IPS-18a (cell line): ENCODE data around the gene KHK.
A peak's percentile ranks its signal among the peaks of the same experiment; 100 is the strongest.

Experiments
- H3K27ac ChIP-seq: one replicate; pipeline ENCODE4 v1.5.1; 2013; ENCODE audit warnings: low read length
- H3K27me3 ChIP-seq: one replicate; pipeline ENCODE4 v1.6.1; 2013; ENCODE audit warnings: mild to moderate bottlenecking, low read length; ENCODE audit not compliant: control insufficient read depth, insufficient read depth
- H3K36me3 ChIP-seq: one replicate; pipeline ENCODE4 v1.6.1; 2013; ENCODE audit warnings: low read depth, low read length; ENCODE audit not compliant: control insufficient read depth
- H3K4me1 ChIP-seq: one replicate; pipeline ENCODE4 v1.6.1; 2013; ENCODE audit warnings: low read depth, low read length; ENCODE audit not compliant: control insufficient read depth
- H3K4me3 ChIP-seq: one replicate; pipeline ENCODE4 v1.5.1; 2013; ENCODE audit warnings: low read length
- H3K9ac ChIP-seq: one replicate; pipeline ENCODE4 v1.6.1; 2013; ENCODE audit warnings: mild to moderate bottlenecking, low read length, moderate library complexity
- H3K9me3 ChIP-seq: one replicate; pipeline ENCODE4 v1.6.1; 2013; ENCODE audit warnings: low read depth, low read length; ENCODE audit not compliant: control insufficient read depth

The KHK gene

DNA sequence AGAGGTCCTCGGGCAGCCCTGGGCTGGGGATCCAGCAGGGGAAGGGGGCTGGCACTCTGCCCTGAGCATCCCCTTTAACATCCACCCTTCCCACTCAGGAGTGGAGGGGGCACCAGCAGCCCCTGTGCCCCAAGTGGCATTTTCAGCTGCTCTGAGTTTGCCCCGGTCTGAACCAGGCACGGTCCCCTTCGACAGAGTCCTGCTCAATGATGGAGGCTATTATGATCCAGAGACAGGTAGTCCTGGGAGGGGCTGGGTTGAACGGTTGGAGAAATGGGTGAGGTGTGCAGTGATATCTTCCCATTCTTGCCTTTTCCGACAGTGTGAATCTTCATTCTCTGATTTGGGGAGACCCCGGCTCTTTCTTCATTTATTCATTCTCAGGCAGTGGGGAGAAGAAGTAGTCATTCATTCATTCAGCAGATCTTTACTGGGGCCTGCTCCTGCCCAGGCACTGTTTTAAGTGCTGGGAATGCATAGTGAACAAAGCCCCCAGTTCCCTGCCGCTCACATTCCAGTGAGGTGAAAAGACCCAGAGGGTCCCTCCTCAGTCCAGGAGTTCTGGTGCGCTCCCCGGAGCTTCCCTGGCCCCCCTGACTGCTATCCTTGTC lies 1.4 kb upstream of the KHK start:
- no peak overlapping the region for H3K27ac ChIP-seq
- peaks cover 21% of the 10 kb centered on the region for H3K27me3 ChIP-seq
- H3K4me1 ChIP-seq, result peaks cover 7% of the 10 kb centered on the region
- H3K4me3 ChIP-seq, result peak overlapping the region; percentile 69
- H3K9me3 ChIP-seq, result no peaks in the 10 kb centered on the region
- no peak overlapping the region for H3K9ac ChIP-seq
- H3K36me3 ChIP-seq, result no peaks in the 10 kb centered on the region

DNA sequence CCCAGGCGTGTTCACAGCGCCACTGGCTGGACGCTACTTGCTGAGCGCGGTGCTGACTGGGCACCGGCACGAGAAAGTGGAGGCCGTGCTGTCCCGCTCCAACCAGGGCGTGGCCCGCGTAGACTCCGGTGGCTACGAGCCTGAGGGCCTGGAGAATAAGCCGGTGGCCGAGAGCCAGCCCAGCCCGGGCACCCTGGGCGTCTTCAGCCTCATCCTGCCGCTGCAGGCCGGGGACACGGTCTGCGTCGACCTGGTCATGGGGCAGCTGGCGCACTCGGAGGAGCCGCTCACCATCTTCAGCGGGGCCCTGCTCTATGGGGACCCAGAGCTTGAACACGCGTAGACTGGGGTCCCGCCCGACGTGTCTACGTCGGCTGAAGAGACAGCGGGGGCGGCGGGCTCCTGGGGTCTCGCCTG lies 891 bp upstream of the KHK start:
- H3K4me1 ChIP-seq, result peaks cover 7% of the 10 kb centered on the region
- H3K9me3 ChIP-seq, result no peaks in the 10 kb centered on the region
- H3K27ac ChIP-seq, result no peak overlapping the region
- H3K27me3 ChIP-seq, result peaks cover 21% of the 10 kb centered on the region
- peak overlapping the region; percentile 61 for H3K9ac ChIP-seq
- H3K36me3 ChIP-seq, result no peaks in the 10 kb centered on the region
- H3K4me3 ChIP-seq, result peak overlapping the region; percentile 69

DNA sequence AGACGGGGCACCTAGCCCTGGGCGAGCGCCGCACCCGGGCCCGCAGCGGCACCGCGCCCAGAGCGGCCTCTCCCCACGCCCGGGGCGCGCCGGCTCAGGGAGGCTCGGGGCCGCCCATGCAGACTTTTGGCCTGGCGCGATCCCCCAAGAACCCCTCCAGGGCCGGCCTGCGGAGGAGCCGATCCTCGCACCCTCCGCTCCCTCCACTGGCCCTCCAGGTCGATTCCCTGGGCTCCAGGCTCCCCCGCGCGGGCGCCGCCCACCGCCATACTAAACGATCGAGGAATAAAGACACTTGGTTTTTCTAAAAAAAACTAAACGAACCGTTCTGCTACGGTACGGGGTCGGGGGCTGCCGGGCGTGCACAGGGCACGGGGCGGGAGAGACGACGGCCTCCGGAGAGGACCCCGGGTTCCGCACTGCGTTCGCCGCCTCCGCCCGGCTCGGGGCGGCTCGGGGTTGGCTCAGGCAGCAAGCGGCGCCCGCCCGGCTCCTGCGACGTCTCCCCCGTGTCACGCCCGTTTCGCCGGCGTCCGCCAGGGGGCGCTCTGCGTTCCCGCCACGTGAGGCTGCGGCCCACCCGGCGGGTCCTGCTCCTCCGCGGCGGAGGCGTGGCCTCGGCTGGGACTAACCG lies 365 bp upstream of the KHK start:
- no peaks in the 10 kb centered on the region for H3K36me3 ChIP-seq
- H3K27ac ChIP-seq, result no peak overlapping the region
- peak overlapping the region; percentile 69 for H3K4me3 ChIP-seq

DNA sequence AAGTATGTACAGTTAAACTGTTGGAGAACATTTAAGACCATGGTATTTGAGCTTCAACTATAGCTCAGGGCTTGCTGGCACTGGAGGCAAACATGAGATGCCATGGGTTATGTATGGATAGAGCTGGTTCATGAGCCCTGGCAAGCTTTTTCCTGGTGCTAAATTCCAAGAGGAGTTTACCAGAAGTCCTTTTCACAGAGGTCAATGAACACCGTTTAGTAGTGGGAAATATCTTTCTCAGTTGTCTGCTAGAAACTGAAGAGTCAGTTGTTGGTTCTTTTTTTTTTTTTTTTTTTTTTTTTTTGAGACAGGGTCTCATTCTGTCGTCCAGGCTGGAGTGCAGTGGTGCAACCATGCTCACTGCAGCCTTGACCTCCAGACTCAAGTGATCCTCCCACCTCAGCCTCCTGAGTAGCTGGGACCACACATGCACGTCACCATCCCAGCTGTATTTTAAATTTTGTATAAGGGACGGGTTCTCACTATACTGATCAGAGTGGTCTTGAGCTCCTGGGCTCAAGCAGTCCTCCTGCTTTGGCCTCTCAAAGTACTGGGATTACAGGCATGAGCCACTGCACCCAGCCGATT lies 1.3 kb downstream of the KHK start:
- Histone ChIP-seq H3K4me1 (peaks cover 7% of the 10 kb centered on the region), H3K36me3 (no peaks in the 10 kb centered on the region), H3K27ac (no peak overlapping the region), H3K27me3 (peaks cover 21% of the 10 kb centered on the region), H3K4me3 (peak overlapping the region; percentile 83), H3K9ac (no peak overlapping the region), H3K9me3 (no peaks in the 10 kb centered on the region)

More for the DNA sequence above, 365 bp upstream of the KHK start:
- no peaks in the 10 kb centered on the region for H3K9me3 ChIP-seq
- peaks cover 7% of the 10 kb centered on the region for H3K4me1 ChIP-seq
- H3K9ac ChIP-seq, result peak overlapping the region; percentile 61
- H3K27me3 ChIP-seq, result peaks cover 21% of the 10 kb centered on the region

DNA sequence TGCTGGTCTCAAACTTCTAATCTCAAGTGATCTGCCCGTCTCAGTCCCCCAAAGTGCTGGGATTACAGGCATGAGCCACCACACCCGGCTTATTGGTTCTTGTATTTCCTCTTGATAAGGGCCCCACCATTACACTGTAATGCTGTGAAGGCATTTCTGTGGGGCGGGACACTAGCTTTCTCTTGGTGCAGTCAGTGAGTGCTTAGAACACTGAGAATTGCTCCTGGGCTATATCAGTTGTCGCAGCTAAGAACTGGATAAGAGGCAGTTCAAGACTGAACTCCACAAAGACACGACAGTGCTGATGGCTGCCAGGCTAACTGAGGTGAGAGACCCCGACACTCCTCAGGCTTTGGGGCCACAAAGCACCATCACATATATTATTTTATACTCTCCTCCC lies 2.1 kb downstream of the KHK start:
- Histone ChIP-seq H3K4me1 (peaks cover 7% of the 10 kb centered on the region), H3K4me3 (no peak overlapping the region), H3K9me3 (no peaks in the 10 kb centered on the region), H3K36me3 (no peaks in the 10 kb centered on the region), H3K27me3 (peaks cover 21% of the 10 kb centered on the region), H3K9ac (no peak overlapping the region), H3K27ac (no peak overlapping the region)

DNA sequence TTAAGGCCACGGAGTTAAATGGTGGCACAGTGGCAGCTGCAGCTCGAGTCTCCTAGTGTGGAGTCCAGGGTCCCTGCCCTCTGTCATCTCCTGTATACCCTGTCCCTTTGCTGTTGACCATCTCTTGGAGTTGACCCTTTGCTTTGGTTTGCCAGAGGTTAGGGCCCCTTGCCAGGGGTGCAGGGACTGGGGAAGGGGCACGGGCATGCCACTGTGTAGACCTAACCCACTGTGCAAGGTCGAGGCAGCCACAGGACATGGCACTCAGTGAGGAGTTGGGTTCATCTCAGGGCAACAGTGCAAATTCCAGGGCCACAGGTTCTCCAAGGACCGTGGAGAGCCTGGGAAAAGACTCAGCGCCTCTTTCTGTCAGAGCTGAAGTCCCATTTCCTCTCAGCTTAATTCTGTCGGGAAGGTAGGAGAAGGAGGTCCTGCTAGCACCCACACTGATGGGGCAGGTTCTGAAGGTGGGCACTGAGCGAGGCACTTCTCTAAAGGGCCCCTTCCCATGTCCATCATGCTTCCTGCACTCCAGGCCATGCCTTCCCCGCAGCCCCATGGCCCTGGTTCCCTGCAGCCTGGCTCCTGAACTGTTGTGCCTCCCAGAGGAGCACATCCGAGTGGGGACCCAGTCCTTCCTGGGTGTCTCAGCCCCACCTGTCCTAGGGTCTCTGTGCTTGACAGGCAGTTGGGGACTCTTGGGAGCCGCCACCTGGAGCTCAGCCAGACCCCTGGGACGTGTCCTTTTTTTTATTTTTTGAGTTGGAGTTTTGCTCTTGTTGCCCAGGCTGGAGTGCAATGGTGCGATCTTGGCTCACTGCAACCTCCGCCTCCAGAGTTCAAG lies 2.8 kb downstream of the KHK start:
- Histone ChIP-seq H3K27ac (no peak overlapping the region), H3K9me3 (no peaks in the 10 kb centered on the region), H3K4me3 (no peak overlapping the region), H3K36me3 (no peaks in the 10 kb centered on the region), H3K9ac (no peak overlapping the region), H3K27me3 (peaks cover 21% of the 10 kb centered on the region), H3K4me1 (peaks cover 7% of the 10 kb centered on the region)

DNA sequence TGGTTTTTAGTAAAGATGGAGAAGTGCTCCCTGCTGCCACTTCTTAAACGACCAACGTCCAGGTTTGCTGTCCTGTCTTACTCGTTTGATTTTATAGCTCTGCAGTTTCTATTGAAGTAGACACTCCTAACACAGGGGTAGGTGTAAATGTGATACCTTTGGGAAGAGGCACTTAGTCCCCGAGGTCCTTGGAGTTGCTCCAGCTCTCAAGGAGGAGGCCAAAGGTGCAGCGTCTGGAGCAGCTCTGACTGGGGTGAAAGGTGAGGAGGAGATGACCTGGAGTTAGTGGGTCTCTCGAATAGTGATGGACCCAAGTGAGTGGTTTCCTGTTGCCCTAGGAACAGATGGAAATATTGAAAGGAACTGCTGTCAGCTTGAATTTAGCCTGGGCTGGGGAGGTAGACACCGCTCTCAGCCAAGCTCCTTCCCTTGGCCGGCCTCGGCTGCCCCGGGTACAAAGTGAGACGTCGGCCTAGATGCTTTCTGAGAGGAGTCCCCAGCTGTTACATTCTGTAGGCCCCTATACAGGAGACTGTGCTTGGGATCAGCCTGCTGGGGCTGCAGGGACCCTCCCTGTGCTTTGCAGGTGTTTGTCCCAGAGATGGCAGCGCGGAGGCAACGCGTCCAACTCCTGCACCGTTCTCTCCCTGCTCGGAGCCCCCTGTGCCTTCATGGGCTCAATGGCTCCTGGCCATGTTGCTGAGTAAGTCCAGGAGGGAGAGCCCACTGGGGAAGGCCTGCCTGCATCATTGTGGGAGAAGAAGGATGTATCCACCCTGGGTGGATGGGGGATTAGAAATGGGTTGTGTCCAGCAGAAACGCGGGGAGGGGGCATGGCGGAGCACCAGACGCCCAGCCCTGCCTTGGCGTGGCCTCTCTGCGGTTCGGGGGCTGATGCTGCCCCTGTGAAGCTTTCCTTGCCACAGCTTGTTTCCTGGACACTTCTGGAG lies 5.4 kb downstream of the KHK start:
- Histone ChIP-seq H3K27me3 (peaks cover 9% of the 10 kb centered on the region), H3K9me3 (no peaks in the 10 kb centered on the region), H3K27ac (no peak overlapping the region), H3K36me3 (no peaks in the 10 kb centered on the region), H3K4me3 (no peak overlapping the region), H3K9ac (no peak overlapping the region), H3K4me1 (peaks cover 7% of the 10 kb centered on the region)

DNA sequence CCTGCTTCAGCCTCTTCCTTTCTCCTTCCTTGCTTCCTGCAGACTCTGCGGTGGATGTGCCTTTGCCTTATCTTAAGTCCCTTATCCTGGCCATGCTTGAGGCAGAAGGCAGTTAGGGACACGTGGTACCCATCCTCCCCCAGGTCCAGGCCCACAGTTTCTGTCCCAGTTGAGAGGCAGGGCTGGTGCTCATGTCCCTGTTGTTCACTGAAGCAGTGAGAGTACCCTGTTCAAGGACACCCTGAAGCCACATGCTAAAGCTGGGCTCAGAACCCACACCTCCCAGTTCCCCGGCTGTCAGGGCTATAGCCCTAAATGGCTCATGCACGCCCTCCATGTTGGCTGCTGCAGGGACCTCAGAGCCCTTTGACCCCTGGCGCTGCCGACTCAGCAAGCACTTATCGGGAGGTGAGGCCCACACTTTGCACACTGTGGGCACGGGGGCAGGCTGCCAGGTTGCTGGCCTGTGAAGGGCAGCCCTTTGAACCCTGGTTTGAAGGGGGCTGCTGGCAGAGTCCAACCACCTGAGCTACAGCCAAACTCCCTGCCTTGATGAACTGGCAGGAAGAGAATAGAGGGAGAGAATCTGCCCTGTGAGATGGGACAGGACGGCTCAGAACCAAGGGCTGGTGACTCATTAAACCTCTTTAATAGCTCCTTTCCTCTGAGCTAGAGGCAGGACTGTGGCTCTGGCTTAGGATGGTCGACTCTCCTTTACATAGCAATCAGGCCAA lies 6.3 kb downstream of the KHK start:
- H3K4me1 ChIP-seq, result peaks cover 1% of the 10 kb centered on the region
- peaks cover under 1% of the 10 kb centered on the region for H3K27me3 ChIP-seq
- H3K9me3 ChIP-seq, result no peaks in the 10 kb centered on the region
- H3K4me3 ChIP-seq, result no peak overlapping the region
- no peak overlapping the region for H3K9ac ChIP-seq
- H3K27ac ChIP-seq, result no peak overlapping the region
- no peaks in the 10 kb centered on the region for H3K36me3 ChIP-seq

DNA sequence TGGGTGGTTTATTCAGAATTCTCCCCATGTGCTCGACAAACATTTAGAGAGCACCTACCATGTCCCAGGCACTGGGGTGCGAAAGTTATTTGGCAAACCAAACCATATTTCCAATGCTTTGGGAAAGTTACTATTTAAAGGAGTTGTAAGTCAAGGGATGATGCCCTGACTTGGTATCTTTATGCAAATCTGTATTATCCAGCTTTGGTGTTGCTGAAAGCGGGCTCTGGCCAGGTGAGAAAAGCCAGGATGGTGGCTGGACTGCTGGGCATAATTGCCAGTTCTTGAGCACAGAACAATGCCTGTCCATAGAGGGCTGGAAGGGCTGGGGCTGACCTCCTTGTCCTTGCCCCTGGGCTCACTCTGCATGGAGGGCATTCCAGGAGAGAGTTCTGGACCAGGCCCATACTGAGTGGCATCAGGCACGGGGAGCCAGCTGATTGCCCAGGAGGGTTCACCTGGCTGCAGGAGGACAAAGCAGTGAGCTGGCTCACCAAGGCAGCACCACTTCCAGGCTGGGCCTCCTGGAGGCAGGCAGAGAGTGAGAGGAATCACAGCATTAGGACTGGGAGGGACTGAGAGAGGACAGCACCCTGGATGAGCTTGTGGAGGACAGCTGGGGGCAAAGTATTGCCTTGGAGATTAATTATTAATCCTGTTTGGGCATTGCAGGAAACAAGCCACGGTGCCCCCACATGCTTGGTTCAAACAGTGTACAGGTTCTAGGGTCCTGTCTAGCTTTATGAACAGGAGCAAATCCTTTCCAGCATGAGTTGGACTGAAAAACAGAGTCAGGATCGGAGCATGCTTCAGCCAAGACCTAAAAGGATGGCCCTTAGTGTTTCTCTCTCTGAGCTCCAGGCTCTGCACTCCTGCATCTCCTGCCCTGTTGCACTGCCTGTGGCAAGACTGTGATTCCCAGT lies 7.1 kb downstream of the KHK start:
- H3K4me1 ChIP-seq, result no peaks in the 10 kb centered on the region
- H3K27ac ChIP-seq, result no peak overlapping the region
- H3K4me3 ChIP-seq, result no peak overlapping the region
- no peaks in the 10 kb centered on the region for H3K9me3 ChIP-seq
- H3K9ac ChIP-seq, result no peak overlapping the region
- no peaks in the 10 kb centered on the region for H3K36me3 ChIP-seq
- H3K27me3 ChIP-seq, result no peaks in the 10 kb centered on the region
